ENCODE data around the gene IQUB.
"Not testable (repeated sequence)": the region's sequence is repeated elsewhere in the genome, so short reads cannot be mapped to it uniquely, and the experiment has no call there.

The IQUB gene

DNA sequence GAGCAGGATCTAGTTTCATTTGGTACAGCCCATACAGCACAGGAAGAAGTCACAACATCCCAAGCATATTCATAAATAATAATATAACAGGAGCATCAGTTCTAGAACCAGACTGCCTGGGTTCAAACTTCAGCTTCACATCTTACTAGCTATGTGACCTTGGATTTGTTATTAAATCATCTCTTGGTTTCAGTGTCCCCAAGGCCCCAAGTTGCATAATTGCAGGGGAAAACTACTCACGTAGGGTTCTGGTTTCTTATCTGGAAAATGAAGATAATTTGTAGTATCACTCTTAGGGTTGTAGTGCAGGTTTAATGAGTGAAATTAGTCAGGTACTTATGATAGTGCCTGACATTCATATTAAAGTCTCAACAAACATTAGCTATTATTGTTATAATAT, 5.5 kb upstream of the IQUB start:
- DNase-seq (ENCODE audit: low read depth in 2 of 2): no peak

DNA sequence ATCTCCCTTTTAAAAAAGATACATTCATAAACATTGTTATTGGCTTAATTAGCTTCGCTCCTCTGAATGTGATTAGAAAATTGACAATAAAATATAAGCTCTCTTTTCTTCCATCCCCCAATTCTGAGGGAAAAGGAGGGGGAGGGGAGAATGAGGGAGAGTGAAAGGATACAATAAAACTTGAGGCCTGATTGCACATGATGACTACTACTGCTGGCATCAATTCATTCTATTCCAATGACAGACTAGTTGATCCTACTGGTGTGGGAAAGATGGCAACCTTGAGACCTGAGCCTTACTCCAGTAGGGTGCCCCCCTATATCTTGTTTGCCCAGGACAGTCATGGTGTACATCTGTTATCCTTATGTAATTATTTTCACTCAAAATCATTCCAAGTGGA, 4.5 kb upstream of the IQUB start:
- no peak for DNase-seq (ENCODE audit: low read depth in 2 of 2)

DNA sequence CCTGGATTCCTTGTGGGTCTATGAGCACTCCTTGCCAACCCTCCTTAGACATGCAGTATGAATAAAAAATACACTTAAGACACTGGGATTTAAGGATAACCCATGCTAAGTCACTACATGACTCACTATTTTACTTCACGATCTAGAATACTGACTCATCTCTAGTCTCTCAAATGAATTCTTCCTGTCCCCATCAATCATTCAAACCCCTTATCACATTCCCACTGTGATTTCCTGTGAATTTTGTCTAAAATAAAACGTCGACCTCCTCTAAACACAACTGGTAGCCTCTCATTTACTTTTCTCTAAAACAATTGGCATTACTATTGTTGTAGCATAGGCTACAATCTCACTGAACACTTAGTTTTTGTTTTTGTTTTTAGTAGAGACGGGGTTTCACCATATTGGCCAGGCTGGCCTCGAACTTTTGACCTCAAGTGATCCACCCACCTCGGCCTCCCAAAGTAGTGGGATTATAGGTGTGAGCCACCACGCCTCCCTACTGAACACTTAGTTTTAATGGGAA, 3.9 kb upstream of the IQUB start:
- DNase-seq (ENCODE audit: low read depth in 2 of 2): no peak

DNA sequence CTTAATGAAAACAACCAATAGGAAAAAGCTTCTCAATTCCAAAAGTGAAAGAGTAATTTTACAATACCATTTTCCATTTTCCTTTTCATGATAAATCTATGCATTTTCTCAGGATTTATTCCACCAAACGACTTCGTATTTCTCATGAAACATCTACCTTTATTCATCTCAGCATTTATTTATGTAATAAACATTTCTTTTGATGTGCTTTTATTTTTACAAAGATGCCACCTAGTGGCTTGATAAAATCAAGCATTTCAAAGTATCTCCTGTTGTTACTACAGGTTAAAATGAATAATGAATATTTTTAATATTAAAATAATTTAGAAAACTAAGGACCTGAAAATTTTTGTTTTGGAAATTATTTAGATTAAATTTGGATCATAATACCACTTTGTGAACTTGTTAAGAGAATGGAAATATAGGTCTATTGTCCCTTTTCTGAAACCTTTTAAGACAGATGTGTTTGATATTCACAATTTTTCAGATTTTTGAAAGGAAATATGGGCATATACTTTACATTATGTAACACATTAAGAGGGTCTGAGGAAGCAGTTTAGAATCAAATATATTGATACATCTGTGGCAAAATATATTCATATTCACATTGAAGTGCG, 2.7 kb upstream of the IQUB start:
- no peak for DNase-seq (ENCODE audit: low read depth in 2 of 2)

DNA sequence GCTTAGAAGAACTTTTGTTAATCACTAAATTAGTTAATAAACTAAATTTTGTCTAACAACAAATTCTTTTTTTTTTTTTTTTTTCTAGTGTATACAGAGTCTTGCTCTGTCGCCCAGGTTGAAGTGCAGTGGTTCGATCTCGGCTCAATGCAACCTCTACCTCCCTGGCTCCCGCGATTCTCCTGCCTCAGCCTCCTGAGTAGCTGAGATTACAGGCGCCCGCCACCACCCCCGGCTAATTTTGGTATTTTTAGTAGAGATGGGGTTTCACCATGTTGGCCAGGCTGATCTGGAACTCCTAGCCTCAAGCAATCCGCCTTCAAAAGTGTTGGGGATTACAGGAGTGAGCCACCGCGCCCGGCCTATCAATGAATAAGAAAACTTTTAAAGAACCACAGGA, 1.1 kb upstream of the IQUB start:
- no peak for DNase-seq (ENCODE audit: low read depth in 2 of 2)

DNA sequence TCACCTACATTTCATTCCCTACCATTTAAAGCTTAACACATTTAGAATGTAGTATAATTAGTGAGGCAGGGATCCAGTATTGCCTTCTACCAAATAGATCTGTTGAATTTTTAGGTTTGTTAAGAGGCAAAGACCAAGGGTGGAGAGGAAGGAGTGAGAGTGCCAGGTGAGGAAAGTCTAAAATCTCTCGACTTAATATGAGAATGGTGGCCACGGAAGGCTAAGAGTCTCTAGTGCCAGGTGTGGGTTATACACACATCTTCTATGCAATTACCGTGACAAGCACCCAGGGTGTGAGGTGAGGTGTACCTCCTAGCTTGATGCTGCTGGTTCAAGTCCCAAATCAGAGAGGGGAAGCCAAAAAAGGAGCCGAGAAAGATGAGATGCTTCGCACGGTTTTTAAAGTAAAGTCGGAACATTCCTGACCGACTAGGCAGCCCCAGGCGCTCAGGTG, 439 bp downstream of the IQUB start:
- no peak for DNase-seq (ENCODE audit: low read depth in 2 of 2)

DNA sequence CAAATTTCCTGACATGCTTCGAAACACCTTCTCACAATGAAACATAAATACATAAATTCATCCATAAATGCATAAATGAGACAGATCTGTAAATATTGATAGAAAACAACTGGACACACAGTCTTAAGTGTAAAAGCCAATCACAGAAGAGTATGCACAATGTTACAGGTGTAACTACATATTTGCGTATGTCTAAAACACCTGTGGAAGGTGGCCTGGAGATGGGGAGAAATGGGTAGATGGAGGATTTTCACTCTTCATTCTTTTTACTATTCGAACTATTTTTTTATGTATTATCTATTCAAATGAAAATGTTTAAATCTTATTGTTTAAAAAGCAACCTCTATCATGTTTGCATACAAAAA, 860 bp downstream of the IQUB start:
- no peak for DNase-seq (ENCODE audit: low read depth in 2 of 2)

DNA sequence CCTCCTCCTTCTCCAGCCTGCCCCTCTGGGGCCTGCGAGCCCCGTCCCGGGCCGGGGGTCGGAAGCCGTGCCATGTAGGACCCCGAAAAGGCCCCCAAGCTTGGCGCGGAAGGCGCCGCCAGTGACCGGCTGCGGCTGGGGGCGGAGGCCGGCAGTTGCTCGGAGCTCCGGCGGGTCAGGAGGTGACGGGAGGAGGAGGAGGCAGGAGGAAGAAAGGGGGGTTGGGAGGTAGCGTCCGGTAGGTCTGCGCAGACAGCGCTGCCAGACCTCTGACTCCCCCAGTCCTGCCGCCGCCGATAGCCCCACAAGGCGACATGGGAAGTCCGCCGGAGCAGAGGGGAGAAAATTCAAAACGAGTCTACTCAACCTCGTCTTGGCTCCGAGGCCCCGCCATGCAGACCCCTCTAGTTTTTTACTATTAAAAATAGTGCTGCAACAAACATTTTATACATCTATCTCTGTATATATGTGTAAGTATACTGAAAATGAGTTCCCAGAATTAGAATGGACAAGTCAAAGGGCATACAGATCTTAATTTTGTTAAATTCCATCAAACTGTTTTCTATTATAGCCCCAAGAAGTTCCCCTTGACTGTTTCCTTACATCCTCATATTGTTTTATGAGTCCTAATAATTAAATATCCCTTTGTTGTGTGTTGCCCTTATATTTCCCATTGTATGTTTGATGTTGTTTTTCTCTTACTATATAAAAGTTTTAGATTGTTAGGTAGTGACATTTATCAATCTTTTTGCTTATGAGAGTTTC, 1.4 kb downstream of the IQUB start:
- DNase-seq (ENCODE audit: low read depth in 2 of 2): not testable (repeated sequence)

DNA sequence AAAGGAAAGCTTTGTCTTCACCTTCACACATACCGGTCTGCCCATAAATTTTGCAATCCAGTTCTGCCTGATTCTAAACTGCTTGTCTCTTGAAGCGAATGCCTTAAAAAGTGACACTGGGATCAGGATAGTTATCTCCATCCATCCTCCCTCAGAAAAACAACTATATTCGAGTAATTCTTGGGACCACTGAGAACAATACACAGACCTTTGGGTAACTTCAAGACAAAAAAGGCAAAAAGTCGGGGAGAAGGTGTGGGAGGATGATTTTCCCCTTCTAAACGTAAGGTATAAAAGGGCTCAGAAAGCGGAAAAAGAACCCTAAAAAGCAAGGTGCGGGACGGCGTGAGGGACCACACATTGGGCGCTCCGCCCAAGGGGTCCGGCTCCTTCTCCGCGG, 2.1 kb downstream of the IQUB start:
- DNase-seq (ENCODE audit: low read depth in 2 of 2): not testable (repeated sequence)

DNA sequence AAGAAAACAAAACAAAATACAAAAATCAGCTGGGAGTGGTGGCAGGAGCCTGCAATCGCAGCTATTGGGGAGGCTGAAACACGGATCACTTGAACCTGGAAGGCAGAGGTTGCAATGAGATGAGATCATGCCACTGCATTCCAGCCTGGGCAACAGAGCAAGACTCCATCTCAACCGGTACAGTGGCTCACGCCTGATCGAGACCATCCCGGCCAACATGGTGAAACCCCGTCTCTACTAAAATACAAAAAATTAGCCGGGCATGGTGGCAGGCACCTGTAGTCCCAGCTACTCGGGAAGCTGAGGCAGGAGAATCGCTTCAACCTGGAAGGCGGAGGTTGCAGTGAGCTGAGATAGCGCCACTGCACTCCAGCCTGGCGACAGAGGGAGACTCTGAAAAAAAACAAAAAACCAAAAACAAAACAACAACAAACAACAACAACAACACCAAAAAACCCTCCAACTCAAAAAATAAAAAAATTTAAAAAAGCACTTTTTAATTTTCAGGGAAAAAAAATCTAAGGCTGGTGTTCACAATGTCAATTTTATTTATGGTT, 4.3 kb downstream of the IQUB start:
- DNase-seq (ENCODE audit: low read depth in 2 of 2): not testable (repeated sequence)

DNA sequence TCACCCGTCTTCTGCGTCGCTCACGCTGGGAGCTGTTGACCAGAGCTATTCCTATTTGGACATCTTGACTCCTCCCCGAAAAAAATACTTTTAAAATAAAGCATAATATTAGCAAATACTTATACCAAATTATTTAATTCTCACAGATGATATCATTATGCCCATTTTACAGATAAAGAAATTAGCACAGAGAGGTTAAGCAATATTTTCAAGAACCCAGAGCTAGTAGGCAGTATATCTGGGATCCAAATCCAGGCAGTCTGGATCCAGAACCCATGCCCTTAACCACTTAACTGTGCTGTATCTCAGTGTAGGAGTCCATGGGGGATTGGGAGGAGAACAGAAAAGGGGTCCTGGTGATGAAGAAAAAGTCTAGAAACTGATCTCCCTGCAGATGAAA, 6.1 kb downstream of the IQUB start:
- DNase-seq (ENCODE audit: low read depth in 2 of 2): no peak

DNA sequence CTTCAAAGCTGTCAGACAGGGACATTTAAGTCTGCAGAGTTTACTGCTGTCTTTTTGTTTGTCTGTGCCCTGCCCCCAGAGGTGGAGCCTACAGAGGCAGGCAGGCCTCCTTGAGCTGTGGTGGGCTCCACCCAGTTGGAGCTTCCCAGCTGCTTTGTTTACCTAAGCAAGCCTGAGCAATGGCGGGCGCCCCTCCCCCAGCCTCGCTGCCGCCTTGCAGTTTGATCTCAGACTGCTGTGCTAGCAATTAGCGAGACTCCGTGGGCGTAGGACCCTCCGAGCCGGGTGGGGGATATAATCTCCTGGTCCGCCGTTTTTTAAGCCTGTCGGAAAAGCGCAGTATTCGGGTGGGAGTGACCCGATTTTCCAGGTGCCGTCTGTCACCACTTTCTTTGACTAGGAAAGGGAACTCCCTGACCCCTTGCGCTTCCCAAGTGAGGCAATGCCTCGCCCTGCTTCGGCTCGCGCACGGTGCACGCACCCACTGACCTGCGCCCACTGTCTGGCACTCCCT, 6.6 kb downstream of the IQUB start:
- not testable (repeated sequence) for DNase-seq (ENCODE audit: low read depth in 2 of 2)

DNA sequence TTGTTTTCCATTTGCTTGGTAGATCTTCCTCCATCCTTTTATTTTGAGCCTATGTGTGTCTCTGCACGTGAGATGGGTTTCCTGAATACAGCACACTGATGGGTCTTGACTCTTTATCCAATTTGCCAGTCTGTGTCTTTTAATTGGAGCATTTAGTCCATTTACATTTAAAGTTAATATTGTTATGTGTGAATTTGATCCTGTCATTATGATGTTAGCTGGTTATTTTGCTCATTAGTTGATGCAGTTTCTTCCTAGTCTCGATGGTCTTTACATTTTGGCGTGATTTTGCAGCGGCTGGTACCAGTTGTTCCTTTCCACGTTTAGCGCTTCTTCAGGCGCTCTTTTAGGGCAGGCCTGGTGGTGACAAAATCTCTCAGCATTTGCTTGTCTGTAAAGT, 7.9 kb downstream of the IQUB start:
- not testable (repeated sequence) for DNase-seq (ENCODE audit: low read depth in 2 of 2)

DNA sequence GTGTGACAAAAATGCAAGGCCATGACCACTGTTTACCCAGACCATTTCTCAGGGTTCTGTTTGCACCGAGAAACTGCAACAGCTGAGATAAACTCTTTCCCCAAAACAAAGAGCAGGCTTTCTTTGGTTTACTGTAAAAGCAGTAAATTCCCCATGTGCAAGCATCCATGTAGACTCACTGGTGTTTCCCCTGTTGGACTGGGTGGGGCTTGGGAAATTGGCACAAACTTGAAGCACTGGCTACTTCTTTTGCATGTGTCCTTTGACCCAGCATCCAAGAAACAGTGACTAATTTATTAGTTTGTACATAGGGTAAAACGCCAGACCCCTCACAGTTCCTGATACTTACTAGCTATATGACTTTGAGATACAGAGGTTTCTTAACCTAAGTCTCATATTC, 12.3 kb downstream of the IQUB start:
- no peak for DNase-seq (ENCODE audit: low read depth in 2 of 2)

DNA sequence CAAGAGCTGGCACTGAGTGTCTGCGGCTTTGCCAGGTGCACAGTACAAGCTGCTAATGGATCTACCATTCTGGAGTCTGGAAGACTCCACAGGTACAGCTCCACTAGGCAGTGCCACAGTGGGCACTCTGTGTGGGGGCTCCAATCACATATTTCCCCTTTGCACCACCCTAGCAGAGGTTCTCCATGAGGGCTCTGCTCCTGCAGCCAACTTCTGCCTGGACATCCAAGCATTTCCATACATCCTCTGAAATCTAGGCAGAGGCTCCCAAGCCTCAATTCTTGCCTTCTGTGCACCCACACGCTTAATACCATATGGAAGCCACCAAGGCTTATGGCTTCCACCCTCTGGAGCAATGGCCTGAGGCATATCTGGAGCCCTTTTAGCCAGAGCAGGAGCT, 29.2 kb downstream of the IQUB start:
- no peak for DNase-seq (ENCODE audit: low read depth in 2 of 2)

DNA sequence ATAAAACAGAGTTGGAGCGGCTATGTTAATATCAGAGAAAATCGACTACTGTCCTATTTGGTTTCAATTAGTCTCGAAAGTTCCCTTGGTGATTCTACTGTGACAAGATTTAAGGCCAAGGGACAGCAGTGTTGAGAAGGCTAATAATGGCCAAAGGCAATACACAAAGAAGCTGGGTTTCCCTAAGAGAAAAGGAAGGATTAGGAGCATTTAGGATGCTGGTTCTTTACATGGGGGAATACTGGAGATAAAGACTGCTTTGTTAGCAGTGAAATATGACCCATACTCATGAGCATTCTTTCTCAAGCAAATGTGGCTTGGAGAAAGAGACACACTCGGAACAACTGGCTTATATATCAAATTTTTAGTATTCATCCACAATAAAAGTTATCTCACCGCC, 32.2 kb downstream of the IQUB start:
- DNase-seq (ENCODE audit: low read depth in 2 of 2): no peak

DNA sequence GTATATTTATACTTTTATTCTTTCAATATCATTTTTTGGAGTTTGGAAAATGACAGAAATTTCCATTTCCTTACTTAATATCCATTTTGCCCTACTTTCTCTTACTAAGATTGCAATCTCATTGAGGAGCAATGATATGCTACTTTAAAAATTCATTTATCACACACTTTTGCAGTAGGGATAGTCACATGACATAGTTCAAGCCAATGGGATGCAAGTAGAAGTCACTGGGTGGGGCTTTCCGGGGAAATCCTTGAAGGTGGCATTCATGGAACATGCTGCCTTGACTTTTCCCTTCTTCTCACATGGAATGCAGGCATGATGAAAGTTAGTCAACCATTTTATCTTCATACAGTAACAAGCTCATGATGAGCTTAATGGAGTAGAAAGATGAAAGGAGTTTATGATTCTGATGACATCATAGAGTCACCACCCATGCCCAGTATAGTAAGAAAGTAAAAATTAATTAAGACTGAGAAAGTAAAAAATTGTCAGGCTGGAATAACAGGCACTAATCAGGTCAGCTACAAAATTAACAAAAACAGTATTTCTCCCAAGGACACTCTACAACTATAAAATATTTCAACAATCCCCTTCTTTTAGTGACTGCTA, 33.4 kb downstream of the IQUB start:
- DNase-seq (ENCODE audit: low read depth in 2 of 2): no peak

DNA sequence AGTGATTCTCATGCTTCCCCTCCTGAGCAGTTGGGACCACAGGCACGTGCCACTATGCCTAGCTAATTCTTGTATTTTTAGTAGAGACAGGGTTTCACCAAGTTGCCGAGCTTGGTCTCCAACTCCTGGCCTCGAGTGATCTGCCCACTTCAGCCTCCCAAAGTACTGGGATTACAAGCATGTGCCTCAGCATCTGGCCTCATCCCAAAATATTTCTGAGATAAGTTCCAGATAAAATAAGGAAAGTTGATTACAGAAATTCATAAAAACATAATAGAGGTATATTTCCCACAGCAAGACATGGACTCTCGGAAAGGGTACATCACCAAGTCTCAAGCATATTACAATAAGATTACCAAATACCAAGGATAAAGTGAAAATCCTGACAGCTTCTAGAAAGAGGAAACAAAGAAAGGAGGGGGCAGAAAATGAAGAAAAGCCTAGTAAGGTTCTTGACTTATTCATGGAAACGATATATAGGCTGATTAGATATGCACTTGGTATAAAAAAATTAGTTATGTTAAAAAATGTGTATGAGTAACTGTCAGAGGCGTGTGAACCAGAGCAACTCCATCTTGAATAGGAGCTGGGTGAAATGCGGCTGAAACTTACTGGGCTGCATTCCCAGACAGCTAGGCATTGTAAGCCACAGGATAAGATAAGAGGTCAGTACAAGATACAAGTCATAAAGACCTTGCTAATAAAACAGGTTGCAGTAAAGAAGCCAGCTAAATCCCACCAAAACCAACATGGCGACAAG, 35.0 kb downstream of the IQUB start:
- DNase-seq (ENCODE audit: low read depth in 2 of 2): no peak

DNA sequence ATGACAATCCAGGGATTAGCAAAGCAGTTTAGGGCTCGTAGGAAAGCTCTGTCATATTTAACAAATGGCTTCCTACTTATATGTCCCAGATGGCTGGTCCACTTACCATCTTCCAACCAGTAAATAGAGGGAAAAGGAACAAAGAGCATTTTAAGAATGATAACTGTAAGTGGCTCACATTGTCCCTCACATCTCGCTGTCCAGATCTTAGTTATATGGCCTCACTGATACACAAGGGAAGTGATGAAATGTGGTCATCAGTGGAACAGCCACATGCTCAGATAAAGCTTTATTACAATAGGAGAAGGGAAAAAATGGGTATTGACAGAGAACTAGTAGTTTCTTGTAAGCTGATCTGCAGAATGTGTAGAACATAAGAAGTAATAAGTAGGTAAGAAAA, 35.8 kb downstream of the IQUB start:
- no peak for DNase-seq (ENCODE audit: low read depth in 2 of 2)

DNA sequence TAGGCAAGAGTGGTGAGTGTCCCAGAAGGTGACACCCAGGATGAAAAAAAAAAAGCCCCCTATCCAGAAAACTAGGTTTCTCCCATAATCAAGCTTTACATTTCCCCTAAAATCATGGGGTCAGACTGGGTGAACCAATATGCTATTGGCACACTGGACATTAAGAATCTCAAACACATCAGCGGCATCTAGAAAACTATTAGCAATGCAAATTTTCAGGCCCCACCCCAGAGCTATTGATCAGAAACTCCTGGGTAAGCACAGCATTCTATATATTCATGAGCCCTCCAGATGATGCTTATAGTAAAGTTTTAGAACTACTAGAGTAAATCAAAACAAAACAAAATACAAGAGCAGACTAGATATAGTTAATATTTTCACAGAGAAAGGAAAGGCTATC, 36.4 kb downstream of the IQUB start:
- DNase-seq (ENCODE audit: low read depth in 2 of 2): no peak

DNA sequence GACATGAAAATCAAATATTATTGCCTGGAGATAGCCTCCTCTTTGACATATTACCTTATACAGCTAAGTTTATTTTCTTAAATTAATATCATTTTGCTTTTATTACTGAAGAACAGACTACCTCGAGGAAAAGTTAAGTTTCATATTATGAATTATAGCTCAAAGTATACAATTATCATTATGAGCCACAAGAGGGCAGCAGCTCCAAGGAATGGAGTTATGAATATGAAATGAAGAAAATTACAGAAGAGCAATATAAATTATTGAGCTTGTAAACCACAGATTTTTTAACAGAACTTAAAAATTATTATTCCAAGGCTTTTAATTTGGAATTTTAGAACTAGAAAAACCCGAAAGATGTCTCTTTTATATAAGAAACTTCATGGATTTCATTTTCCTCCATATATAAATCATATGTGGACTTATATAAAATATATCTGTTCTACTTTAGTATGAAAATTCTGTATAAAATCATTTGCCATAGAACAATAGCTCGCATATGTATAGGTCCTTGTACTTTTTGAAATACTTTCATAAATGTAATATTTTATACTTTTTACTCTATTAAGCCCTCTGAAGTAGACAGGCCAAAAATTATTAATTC, 40.1 kb downstream of the IQUB start:
- DNase-seq (ENCODE audit: low read depth in 2 of 2): peak in 1 of 2 donors; percentile 1
